AG10803 (cell line): ENCODE results near the gene PTBP2.
A peak's percentile ranks its signal among the peaks of the same experiment; 100 is the strongest.
"Not testable (repeated sequence)": the region's sequence is repeated elsewhere in the genome, so short reads cannot be mapped to it uniquely, and the experiment has no call there.

Source experiments
- DNase-seq: peaks from one replicate; pipeline ENCODE4 v3.0.0; 2010; ENCODE audit warnings: low read depth
- H3K4me3 ChIP-seq: 2 replicates; pipeline ENCODE4 v1.5.1; 2011; ENCODE audit warnings: mild to moderate bottlenecking, low read length, control low read depth
- CTCF ChIP-seq: conservative IDR thresholded peaks from 2 replicates; pipeline ENCODE4 v1.5.1; 2011; ENCODE audit warnings: mild to moderate bottlenecking, low read length, control low read depth, inconsistent platforms

The PTBP2 gene

GRCh38 chr1:96782206-96782605 lies 60.6 kb downstream of the PTBP2 start:
- H3K4me3 ChIP-seq = no peak overlapping the region
- no peak for DNase-seq
- TF ChIP-seq CTCF = no peak

- peak; percentile 33 for DNase-seq
- no peak for TF ChIP-seq CTCF
Observed at GRCh38 chr1:96782856-96783255, 61.3 kb downstream of the PTBP2 start.

GRCh38 chr1:96790599-96790998 lies 69.0 kb downstream of the PTBP2 start:
- H3K4me3 ChIP-seq = no peak overlapping the region
- no peak for DNase-seq
- no peak for TF ChIP-seq CTCF

More at GRCh38 chr1:96782856-96783255, 61.3 kb downstream of the PTBP2 start:
- no peak overlapping the region for H3K4me3 ChIP-seq

- TF ChIP-seq CTCF = no peak
- DNase-seq = no peak
Observed at GRCh38 chr1:96792220-96792619, 70.6 kb downstream of the PTBP2 start.

GRCh38 chr1:96801696-96802095 lies 80.1 kb downstream of the PTBP2 start:
- not testable (repeated sequence) for H3K4me3 ChIP-seq

More at GRCh38 chr1:96792220-96792619, 70.6 kb downstream of the PTBP2 start:
- no peak overlapping the region for H3K4me3 ChIP-seq

GRCh38 chr1:96804648-96805047 lies 83.1 kb downstream of the PTBP2 start:
- DNase-seq = no peak
- no peak for TF ChIP-seq CTCF
- no peak overlapping the region for H3K4me3 ChIP-seq

More at GRCh38 chr1:96801696-96802095, 80.1 kb downstream of the PTBP2 start:
- not testable (repeated sequence) for DNase-seq

- no peak overlapping the region for H3K4me3 ChIP-seq
- no peak for TF ChIP-seq CTCF
- DNase-seq = no peak
Observed at GRCh38 chr1:96808191-96808590, 86.6 kb downstream of the PTBP2 start.

- no peak for TF ChIP-seq CTCF
- no peak for DNase-seq
- no peak overlapping the region for H3K4me3 ChIP-seq
Observed at GRCh38 chr1:96815914-96816313, 94.3 kb downstream of the PTBP2 start.
